Stimulated activated CD8-positive, alpha-beta memory T cell treated with anti-CD3 and anti-CD28 coated beads, Interleukin-7, amount 100 ng/mL, for 48 hours (primary cell): Measurements from ENCODE around the gene RGMA.
"Not testable (repeated sequence)": the region's sequence is repeated elsewhere in the genome, so short reads cannot be mapped to it uniquely, and the experiment has no call there.

Source experiments
- DNase-seq, 2 donors: peaks; one replicate each; pipeline ENCODE4 v3.0.0-alpha.2; 2020; ENCODE audit warnings: low read depth in 1 of 2; ENCODE audit errors: extremely low read depth in 1 of 2

Gene RGMA

DNA sequence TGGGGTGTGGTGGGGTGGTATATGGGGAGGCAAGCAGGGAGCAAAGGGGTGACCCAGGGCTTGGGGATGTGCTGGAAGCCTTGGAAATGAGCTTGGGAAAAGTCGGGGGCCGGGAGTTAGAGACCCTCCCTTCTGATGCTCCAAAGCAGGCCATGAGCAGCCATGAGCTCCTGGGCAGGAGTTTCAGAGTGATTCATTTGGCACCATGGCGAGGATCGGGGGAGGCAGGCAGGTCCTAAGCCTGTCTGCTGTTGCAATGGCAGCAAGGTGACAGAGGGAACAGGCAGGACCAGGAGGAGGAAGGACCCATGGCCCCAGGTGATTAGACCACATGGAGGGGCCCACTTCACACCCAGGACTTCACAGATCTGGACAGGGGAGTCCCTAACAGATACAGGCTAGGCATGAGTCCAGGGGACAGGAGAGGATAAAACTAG, 21.3 kb downstream of the RGMA start:
- no peak for DNase-seq

- DNase-seq, result no peak
Observed at GRCh38 chr15:93066834-93067648, 22.0 kb downstream of the RGMA start.

- DNase-seq, result no peak
Observed at GRCh38 chr15:93066224-93066681, 22.8 kb downstream of the RGMA start.

DNA sequence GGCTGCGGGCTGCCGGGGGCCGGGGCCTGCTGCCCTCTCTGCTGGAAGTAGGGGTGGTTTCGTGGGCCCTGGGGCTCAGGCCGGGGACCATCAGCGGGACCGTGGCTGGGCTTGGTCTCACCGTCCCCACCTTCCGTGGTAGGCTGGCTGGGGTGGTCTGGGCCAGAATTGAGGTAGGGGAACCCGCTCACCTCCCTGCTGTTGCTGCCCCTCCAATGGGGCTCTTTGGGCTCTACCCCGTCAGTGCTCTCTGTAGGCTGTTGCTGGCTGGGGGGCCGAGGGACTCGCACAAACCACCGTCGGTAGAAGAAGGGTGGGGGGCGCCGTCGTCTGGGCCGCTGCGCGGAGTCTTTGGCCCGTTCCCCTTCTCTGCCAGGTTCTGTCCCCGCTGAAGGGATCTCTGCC, 23.4 kb downstream of the RGMA start:
- no peak for DNase-seq

GRCh38 chr15:93063796-93064690, 25.0 kb downstream of the RGMA start:
- no peak for DNase-seq

GRCh38 chr15:93063262-93063671, 25.7 kb downstream of the RGMA start:
- DNase-seq, result no peak

DNA sequence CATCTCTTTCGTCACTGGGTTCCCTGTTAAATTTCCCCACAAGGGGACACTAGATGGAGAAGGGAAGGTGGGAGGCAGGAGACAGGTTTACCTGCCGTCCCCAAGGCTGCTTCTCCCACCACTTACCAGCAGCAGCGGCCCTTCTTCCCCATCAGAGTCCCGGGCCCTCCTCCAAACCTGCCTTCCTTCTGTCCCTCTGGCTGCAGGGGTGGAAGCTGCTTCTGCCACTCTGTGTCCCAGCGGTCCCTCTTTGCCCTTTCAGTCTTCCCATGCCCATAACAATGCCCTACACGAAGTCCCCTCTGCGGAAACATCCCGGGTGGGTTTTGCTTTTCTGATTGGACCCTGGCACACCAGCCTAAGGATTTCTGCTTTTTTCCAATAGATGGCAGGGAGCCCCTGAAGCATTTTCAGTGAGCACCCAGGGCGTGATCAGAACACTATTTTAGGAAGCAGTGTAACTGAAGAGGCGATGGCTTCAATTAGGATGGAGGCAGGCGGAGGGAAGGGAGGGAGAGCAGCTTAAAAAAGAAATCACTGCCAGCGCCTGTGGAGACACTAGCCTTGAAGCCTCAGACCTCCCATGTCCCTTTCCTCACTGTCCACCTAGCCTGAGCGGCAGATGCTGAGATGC, 26.3 kb downstream of the RGMA start:
- DNase-seq, result not testable (repeated sequence)

DNA sequence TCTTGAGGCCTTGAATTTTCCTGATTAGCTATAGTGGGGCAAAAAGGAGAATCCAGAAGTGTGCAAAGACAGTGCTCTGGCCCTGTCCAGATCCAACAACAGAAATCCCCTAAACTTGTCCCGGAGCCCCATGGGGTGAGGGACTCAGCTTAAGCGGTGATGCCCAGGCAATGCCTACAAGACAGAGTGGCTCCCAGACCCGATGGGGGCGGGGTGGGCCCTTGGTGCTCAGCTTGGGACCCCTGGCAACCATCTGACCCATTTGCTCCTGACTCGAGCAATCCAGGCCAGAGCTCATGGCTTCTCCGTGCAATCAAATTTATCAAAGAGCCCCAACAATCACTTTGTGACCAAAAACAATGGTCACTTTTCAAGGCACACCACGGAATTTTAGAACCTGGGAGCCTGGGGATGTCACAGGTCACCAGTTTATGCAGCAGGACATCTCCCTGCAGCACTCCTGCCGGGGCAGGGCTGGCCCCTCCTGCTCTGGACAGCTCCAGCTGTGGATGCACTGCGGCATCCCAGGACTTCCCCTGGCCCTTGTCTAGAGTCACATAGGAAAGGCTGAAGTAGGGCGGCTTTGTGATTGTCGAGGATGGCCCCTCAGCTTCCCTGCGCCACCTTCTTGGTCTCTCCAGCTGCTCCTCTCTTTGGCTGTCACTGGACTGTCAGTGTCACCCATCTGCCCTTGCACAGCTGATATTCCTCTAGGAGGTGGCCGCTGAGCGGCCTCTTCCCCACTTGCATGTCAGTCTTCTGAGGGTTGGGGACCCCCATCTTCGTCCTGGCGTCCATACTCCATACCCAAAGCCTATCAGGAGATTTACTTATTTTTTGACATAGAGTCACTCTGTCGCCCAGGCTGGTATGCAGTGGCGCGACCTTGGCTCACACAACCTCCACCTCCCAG, 28.4 kb downstream of the RGMA start:
- no peak for DNase-seq

- no peak for DNase-seq
Observed at GRCh38 chr15:93059442-93059841, 29.6 kb downstream of the RGMA start.

DNA sequence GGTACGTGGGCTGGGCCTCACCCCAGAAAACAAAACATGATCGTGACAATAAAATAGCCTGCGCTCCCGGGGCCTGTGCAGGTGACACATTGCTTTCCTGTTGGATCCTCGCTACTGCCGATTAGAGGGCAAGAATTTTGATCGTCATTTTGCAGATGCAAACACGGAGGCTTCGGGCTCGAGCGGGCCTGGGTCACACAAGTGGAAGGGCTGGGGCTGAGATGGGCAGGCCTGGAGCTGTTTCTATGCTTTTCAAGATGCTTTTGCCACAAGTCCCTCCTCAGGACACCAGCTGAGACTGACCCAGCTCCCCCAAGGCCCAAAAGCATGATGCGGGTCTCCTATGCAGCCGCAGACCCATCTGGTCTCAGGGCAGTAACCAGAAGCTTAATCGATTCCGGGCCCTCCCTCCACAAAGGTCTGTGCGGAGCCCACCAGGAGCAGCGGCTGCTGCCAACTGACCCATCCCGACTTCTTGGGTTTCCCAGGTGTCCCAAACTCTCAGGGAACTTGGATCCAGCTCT, 30.0 kb downstream of the RGMA start:
- no peak for DNase-seq

DNA sequence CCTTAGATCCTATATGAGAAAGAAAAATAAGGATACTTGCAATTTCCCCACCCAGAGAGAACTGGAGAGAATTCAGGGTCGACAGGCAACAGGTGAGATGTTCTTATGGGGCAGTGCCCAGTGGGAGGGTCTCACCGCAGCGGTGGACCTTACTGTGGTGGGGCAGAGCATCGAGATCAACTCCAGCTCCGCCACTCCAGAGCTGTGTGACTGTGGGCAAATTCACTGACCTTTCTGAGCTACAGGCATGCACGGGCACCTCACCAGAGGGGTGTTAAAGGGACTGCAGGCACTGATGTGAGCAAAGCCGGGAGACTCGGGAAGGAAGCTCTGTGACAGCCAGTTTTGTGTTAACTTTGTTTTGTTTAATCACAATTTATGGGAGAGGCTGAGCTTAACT, 30.9 kb downstream of the RGMA start:
- DNase-seq, result no peak

GRCh38 chr15:93057618-93058017, 31.4 kb downstream of the RGMA start:
- no peak for DNase-seq

GRCh38 chr15:93056836-93057235, 32.2 kb downstream of the RGMA start:
- DNase-seq, result no peak

DNA sequence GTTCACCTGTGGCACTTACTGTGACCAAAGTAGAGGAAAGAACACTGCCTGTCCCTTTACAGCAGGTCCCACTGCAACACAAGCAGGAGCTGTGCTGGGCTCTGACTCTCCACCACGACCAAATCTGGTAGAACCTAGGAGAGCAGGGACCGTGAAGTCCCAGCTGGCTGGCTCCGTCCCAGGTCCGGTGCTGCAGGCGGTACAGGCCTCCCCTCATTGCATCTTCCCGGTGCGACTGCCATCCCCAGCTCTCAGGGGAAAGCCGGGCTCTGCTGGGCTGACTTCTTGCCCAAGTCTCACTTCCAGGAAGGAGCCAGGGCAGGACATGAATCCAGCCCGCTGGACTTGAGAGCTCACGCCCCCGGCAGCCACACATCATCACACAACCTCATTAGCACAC, 33.8 kb downstream of the RGMA start:
- DNase-seq, result no peak

- no peak for DNase-seq
Observed at GRCh38 chr15:93052090-93052879, 36.7 kb downstream of the RGMA start.

- DNase-seq, result no peak
Observed at GRCh38 chr15:93051236-93052089, 37.5 kb downstream of the RGMA start.

DNA sequence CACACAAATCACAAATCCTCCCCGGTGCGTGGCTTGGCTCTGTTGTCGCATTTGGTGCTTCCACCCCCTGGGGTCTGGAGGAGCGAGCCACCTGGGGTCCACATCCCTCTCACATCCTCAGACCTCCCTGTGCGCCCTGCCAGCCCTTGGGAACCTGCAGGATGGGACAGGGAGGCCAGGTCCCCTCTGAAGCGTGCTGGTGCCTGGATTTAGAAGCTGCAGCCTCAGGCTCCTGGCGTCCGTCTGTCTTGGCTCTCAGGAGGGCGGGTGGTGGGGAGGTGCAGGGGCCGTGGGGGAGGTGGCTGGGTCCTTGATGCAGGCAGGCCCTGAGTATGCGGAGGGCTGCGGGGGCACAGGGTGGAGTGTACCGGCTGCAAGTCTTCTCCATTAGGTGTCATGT, 38.4 kb downstream of the RGMA start:
- DNase-seq, result no peak

DNA sequence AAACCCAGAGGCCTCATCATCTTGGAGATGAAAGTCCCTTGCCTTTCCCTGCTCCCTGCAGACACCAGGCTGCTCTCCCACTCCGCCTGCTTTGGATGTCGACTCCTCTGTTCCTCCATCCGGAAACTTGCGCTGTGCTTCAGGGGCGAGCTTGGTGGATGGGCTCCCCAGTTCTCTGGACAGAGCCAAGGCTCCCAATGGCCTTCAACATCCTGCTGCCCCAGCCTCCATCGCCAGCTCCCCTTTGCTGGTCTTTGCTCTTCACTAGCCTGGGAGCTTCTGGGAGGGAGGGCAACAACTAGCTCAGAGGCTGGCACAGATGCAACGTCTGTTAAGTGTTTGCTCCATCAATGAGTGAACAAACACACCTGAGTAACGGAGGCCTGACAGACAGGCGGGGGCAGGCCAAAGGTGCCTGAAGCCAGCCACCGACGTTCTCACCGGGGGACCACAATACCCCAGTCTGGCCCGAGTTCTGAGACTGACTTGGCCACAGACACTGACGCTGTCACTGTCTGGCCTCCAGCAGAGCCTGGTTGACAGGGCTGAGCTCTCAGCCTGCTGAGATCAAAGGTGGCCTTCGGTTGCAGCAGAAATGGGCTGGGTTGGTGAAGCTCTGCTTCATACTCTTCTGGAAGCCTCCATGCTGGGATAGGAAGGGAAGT, 39.0 kb downstream of the RGMA start:
- DNase-seq, result no peak
